ENCODE results near the gene HMGCL.
"Not testable (repeated sequence)": the region's sequence is repeated elsewhere in the genome, so short reads cannot be mapped to it uniquely, and the experiment has no call there.

Gene HMGCL

DNA sequence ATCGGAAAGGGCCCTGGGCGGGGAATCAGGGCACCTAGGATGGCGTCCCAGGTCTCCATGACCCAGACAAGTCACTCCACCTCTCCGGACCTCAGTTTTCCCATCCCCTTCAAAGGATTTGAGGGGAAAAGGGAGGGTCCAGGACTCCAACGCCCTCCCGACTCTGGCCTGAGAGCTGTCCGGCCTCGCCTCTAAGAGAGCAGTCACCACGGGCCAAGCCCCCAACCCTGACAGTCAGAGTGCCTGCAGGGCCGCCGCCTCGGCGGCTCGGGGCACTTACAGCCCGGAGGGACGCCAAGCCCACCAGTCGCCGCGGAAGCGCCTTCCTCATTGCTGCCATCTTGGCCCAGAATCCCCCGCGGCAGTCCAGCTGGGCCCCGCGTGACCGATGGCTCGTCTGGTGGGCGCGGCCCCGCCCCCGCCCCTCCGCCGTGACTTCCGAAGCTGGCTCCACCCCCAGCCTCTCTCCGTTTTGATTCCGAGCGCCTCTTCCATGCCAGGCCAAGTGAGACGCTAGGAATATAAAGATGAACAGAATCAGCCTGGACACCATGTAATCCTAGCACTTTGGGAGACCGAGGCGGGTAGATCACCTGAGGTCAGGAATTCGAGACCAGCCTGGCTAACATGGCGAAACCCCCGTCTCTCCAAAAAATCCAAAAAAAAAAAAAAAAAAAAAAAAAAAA is at the start of gene HMGCL:
Gene HMGCL (minus strand): TSS at position 354 of the 686 bp plus-strand sequence. CDS start 14 bp downstream, at position 340.
- DNase-seq, result peak; percentile 89

DNA sequence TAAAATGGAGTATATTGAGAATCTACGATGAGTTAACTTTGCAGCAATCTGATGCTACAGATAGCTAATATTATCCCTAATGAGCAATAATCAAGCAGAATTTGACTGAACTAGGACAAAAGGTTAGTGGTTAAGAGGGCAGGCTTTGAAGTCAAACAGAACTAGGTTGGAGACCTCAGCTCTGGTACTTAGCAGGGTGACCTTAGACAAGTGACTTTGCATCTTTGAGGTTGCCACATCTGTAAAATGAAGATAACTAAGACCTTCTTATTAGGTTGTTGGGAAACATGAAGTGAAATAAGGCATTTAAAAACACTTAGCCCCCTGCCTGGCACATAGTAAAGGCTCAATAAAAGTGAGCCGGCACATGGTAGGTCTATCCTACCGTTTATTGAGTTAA is 47.2 kb upstream of the HMGCL start:
- no peak for DNase-seq

DNA sequence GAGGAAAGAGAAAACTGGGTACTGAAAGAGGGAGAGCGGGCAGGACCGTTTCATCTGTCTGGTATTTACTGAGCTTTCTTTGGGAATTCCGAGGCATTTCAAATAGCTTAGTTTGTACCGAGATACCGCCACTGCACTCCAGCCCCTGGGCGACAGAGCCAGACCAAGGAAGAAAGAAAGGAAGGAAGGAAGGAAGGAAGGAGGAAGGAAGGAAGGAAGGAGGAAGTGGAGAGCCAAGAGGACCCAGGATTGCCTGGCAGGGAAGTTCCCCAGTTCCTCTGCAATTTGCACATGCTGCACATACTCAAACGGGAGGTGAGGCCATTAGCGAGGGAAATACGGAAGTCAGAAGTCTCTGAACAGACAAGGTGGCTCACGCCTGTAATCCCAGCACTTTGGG is 43.8 kb upstream of the HMGCL start:
- no peak for DNase-seq

DNA sequence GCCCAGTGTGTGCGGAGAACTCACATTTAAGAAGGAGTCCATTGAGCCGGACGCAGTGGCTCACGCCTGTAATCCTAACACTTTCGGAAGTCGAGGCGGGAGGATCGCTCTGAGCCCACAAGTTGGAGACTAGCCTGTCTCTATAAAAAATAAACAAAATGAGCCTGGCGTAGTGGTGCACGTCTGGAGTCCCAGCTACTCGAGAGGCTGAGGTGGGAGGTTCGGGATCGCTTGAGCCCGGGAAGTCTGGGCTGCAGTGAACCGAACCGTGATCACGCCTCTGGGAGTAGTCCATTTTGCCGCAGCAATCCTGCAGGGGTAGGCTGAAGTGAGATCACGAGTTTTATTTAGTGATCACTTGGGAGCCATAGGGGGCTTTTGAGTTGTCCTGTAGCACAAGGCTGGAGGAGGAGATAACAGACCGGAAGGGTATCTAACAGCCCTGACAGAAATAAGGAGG is 43.4 kb upstream of the HMGCL start:
- no peak for DNase-seq

DNA sequence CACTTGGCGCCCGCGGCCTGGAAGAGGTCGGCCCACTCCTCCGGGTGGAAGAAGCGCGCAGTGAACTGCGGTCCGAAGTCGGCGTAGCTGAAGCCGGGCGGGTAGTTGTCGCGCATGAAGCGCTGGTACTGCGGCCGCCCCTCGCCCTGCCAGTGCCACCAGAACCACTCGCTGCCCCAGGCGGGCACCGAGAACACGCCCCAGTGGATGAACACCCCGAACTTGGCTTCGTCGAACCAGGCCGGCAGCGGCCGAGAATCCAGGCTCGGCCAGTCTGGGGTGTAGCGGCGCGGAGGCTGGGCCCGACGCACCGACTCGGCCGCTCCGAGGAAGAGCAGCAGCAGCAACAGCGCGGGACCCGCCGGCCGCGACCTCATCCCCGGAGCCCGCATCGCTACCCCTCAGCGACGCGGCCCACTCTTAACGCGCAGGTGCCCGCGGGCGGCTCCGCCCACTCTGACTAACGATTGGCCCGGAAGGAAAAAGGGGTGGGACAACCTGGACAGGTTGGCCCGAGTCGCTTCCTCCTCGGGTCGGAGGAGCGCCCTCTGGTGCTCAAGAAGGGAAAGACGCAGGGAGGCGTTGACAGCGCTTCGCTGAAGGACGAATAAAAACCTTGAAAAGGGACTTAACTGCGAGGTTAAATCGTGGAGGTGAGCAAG is 42.8 kb upstream of the HMGCL start, which contains the start of gene FUCA1:
Gene FUCA1 (minus strand): TSS at position 396 of the 662 bp plus-strand sequence. CDS start 4 bp downstream, at position 392.
- DNase-seq, result peak; percentile 98

DNA sequence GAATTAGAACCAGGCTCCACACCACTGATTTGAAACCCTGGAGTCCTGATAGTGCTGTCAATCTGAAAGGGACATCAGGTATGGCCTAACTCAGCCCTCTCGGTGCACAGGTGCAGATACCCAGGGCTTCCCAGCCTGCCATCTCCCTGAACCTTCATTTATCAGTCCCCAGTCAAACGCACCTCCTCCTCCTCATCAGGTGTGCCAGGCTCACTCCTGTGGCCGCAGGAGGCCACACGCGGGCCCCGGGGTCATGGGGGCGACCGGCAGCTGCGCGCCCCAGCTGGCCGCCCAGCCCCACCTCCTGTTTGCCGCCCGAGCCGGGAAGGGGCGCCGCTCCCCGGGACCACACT is 42.3 kb upstream of the HMGCL start:
- DNase-seq, result no peak

DNA sequence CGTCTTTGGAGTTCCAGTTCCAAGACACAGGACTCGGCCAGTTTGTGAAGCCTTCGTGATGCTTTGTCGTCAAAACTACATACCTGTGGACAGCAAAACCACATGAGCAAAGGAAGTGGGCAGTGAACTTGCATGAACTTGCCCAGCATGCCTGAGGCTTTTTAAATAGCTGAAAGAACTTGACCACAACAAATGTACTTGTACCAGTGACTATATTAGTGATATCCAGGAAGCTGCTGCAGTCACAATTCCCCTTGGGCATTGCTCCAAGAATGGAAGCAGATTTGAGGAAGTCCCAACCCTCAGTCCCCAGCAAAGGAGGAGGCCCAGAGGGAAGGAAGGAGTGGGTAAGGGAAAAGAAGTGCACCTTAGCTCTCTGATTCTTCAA is 40.3 kb upstream of the HMGCL start:
- no peak for DNase-seq

DNA sequence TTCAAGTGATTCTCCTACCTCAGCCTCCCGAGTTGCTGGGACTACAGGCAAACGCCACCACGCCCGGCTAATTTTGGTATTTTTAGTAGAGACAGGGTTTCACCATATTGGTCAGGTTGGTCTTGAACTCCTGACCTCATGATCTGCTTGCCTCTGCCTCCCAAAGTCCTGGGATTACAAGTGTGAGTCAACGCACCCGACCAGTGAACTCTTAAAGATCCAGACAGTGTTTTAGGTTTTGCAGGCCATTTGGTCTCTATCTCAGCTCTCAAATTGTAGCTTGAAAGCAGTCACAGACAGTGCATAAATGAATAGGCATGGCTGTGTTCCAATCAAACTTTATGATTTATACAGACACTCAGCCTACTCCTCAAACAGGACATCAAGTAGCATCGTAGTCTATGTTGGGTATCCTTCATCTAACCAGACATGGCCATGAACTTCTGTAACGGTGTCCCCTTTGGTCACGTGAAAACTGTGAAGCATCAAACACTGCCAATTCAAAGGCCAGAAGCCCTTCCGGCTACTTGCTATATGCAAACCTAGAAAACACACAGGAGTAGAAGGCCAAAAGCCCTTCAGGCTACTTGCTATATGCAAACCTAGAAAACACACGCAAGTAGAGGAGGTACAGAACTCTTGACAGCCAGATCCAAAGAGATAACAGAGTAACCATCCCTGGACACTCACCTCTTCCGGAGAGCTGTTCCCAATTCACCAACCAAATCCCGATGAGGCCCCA is 39.7 kb upstream of the HMGCL start:
- no peak for DNase-seq

DNA sequence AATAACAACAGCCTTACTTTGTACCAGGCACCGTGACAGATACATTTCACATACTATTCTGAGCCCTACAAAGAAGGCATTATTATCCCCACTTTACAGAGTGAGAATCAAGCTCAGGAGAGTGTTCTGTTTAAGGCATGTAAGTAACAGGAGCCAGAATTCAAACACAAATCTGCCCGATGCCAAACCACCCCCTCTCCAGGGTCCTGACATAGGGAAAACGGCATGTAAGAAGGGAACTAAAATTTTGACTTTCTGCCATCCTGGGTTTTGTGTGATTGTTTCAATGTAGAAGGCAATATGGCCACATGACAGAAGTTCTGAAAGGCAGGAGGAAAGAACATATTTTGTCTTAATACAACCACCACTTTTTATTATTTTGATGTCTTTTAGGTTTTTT is 37.4 kb upstream of the HMGCL start:
- no peak for DNase-seq

DNA sequence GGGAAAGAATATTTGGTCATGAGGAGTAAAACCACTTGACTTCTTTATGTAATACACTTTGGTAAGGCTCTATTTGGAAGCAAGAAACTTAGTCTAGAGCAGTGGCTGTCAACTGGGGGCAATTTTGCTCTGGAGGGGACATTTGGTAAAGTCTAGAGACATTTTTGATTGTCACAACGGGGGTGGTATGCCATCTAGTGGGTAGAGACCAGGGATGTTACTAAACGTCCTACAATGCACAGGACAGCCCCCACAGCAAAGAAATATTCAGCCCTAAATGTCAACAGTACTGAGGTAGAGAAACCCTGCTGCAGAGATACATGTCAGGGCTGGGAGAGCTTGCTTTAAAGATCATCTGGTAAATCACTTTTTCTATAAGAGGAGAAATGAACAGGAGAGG is 29.3 kb upstream of the HMGCL start:
- DNase-seq, result peak; percentile 20

DNA sequence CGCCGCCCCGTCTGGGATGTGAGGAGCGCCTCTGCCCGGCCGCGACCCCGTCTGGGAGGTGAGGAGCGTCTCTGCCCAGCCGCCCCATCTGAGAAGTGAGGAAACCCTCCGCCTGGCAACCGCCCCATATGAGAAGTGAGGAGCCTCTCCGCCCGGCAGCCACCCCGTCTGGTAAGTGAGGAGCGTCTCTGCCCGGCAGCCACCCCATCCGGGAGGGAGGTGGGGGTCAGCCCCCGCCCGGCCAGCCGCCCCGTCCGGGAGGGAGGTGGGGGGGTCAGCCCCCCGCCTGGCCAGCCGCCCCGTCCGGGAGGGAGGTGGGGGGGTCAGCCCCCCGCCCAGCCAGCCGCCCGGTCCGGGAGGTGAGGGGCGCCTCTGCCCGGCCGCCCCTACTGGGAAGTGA is 27.9 kb upstream of the HMGCL start:
- DNase-seq, result not testable (repeated sequence)

DNA sequence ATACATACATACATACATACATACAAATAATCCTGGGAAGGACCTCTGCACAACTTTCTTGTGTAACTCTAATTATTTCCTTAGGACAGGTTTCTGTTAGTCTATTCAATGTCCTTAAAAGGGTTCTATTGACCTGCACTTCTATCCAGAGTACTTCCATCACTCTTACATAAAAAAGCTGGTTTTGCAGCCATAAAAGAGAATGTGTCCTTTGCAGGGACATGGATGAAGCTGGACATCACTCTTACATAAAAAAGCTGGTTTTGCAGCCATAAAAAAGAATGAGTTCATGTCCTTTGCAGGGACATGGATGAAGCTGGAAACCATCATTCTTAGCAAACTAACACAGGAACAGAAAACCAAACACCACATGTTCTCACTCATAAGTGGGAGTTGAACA is 26.2 kb upstream of the HMGCL start:
- DNase-seq, result not testable (repeated sequence)

DNA sequence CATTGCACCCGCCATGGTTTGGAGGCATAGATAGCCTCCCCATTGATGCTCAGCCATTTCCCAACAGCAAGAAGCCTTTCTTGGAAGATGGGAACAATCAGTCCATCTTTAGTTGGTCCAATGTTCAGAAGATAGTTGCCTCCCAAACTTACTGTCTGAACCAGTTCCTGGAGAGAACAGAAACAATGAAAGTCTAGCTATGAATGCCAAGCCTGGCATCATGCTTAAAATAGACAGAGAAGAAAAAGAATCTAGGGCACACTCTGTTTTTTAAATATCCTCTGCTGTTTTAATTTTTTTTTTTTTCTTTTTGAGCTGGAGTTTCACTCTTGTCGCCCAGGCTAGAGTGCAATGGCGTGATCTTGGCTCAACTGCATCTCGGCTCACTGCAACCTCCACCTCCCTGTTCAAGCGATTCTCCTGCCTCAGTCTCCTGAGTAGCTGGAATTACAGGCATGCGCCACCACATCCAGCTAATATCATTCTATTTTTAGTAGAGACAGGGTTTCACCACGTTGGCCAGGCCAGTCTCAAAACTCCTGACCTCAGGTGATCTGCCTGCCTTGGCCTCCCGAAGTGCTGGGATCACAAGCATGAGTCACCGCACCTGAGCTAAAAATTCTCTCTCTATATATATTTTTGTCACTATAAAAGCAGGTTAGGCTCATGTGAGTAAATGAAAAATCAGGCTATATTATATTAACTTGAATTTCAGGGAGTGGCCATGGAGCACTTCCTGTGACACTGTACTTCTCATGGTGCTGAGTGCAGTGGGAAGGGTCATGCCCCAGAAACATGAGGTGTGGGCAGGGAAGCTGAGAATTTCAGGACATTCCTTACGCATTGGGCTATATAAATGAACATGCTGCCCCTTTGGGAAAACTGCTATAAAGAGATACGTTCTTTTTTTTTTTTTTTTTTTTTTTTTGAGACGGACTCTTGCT is 23.7 kb upstream of the HMGCL start:
- no peak for DNase-seq

DNA sequence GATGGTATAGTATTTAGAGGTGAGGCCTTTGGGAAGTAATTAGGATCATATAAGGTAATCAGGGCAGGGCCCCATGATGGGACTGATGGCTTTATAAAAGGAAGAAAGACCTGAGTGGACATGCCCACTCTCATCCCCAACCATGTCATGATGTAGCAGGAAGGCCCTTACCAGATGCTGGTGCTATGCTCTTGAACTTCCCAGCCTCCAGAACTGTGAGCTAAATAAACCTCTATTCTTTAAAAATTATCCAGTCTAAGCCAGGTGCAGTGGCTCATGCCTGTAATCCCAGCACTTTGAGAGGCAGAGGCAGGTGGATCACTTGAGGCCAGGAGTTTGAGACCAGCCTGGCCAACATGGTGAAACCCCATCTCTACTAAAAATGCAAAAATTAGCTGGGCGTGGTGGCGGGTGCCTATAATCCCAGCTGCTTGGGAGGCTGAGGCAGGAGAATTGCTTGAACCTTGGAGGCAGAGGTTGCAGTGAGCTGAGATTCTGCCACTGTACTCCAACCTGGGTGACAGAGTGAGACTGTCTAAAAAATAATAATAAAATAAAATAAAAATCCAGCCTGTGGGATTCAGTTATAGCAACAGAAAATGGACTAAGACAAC is 22.4 kb upstream of the HMGCL start:
- DNase-seq, result not testable (repeated sequence)

DNA sequence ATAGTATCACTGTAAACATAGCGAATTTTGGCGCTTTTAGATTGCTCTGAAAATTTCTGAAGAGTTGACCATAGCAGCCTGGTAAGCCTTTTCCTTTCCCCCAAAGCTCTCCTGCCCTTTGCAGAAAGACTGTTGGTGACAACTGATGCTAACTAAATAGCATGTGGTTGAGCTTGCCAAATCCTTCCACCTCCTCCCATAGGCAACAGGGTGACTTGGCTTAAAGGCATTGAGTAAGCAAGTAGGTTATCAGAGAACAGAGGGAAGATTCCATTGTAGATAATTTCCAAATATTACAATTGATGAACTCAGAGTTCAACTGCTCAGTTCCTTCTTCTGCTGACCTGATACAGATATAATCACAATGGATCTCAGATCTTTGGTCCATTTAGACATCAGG is 19.9 kb upstream of the HMGCL start:
- DNase-seq, result no peak

DNA sequence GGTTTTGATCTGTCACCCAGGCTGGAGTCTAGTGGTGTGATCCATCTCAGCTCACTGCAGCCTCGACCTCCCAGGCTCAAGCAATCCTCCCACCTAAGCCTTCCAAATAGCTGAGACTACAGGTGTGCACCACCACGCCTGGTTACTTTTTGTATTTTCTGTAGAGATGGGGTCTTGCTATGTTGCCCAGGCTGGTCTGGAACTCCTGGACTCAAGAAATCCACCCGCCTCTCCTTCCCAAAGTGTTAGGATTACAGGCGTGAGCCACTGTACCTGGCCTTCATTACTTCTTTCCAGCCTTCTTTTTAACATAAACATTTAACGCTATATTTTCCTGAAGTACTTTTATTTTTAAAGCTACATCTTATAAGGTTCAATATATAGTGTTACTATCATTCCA is 18.4 kb upstream of the HMGCL start:
- DNase-seq, result no peak

DNA sequence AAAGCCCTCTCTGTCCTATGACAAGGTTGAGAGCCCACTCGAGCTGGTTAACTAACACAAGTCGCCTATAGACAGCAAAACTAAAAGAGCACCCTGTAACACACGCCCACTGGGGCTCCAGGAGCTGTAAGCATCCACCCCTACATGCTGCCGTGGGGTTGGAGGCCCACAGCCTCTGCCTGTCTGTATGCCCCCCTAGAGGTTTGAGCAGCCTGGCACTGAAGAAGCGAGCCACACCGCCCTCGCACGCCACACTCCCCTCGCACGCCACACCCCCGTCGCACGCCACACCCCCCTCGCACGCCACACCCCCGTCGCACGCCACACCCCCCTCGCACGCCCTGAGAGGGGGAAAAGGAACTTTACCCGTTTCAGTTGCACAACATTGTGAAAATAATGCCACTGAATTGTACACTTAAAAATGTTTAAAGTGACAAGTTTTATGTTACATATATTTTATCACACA is 13.2 kb upstream of the HMGCL start:
- peak; percentile 81 for DNase-seq

DNA sequence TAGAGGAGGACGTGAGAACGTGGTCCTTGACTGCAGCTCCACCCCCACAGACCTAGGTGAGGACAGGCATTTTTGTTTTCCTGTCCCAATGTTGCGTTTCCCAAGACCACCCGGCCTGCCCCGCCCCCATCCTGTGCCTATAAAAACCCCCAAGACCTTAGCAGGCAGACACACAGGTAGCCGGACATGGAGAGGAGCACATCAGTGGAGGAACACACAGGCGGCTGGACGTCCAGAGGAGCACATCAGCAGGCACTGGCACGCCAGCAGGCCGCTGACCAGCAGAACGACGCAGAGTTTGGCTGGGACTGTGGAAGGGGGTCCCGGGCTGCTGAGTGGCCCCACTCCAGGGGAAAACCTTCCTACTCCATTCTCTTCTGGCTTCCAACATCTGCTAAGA is 12.7 kb upstream of the HMGCL start:
- peak; percentile 10 for DNase-seq

DNA sequence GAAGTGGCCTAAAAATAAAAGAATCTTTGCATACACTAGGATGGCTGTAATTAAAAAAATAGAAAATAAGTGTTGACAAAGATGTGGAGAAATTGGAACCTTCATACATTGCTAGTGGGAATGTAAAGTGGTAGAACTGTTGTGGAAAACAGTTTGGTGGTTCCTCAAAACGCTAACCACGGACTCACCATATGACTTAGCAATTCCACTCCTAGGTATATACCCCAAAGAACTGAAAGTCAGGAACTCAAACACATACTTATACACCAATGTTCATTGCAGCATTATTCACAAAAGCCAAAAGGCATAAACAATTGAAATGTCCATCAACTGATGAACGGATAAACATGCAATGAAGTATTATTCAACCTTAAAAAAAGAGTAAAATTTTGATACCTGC is 10.8 kb upstream of the HMGCL start:
- no peak for DNase-seq

DNA sequence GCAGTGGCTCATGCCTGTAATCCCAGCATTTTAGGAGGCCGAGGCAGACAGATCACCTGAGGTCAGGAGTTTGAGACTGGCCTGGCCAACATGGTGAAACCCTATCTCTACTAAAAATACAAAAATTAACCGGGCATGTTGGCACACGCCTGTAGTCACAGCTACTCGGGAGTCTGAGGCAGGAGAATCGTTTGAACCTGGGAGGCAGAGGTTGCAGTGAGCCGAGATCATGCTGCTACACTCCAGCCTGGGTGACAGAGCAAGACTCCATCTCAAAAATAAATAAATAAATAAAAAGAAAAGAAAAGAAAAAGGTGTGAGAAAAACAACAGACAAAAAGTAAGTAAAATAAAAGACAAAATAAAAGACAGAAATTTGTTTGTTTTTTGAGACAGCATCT is 8.9 kb upstream of the HMGCL start:
- DNase-seq, result not testable (repeated sequence)

DNA sequence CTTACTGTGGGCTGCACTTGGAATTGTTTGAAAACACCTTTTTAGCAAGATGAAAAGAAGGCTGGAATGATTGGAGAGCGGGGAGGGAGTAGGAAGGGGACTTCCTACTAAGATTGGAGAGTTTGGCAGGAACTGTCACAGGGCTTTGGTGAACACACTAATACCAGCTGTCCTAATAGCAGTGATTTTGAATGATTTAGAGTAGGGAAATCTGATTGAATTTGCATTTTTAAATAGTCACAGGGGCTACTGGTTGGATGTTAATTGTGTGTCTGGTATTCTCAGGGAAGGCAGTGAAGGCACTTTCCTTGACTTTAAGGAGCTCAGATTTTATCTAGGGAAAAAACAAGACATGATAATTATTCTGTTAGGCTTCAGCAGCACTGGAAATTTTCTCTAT is 2.5 kb upstream of the HMGCL start:
- no peak for DNase-seq

DNA sequence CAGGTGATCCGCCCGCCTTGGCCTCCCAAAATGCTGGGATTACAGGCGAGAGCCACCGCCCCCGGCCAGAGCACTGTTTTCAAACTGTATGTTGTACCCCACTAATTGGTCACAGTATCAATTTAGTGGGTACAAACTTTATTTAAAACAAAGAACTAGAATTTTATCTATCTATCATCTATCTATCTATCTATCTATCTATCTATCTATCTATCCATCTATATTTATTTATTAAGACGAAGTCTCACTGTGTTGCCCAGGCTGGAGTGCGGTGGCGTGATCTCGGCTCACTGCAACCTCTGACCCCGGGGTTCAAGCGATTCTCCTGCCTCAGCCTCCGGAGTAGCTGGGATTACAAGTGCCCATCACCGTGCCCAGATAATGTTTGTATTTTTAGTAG is 1.4 kb upstream of the HMGCL start:
- DNase-seq, result not testable (repeated sequence)
